GM15510 (cell line): ENCODE measurements around the gene ABHD12B.

Source experiments
- POLR2A ChIP-seq: IDR thresholded peaks from 3 replicates; pipeline ENCODE4 v1.6.1; 2011; ENCODE audit warnings: borderline replicate concordance; ENCODE audit not compliant: insufficient read length; ENCODE audit errors: extremely low read depth

ABHD12B gene

DNA sequence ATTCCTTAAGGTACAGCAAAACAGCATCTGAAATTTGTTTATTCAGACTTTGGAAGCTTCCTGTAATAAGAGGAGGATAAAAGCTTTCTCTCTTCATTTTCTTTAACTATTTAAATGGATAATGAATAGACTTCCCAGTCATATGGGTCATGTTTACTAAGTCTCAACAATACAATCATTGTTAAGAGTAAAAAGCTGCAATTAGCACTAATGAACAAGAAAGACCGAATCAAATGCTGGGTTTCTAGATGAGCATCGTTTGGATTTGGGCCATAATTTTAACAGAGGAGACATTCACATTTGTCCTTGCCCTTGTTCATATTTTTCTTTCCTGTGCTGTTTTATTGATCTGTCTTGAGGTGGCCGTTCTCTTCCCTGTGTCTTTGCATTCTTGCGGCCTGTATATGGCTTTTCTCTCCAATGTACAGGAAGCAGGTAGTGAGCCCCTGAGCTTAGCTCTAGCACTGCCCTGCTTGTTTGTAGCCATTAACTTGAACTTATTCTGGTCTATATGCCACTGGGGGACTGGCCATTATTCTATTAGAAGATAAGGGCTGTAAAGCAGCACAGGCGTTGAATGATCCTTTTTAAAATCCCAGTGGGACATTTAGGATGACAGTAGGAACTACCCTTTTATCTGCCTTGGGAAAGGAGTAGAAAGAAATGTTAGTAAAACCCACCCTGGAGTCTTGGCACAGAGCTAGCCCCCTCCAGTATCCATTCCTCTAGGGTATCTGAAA lies 34.6 kb downstream of the ABHD12B start:
- no peak for TF ChIP-seq POLR2A

DNA sequence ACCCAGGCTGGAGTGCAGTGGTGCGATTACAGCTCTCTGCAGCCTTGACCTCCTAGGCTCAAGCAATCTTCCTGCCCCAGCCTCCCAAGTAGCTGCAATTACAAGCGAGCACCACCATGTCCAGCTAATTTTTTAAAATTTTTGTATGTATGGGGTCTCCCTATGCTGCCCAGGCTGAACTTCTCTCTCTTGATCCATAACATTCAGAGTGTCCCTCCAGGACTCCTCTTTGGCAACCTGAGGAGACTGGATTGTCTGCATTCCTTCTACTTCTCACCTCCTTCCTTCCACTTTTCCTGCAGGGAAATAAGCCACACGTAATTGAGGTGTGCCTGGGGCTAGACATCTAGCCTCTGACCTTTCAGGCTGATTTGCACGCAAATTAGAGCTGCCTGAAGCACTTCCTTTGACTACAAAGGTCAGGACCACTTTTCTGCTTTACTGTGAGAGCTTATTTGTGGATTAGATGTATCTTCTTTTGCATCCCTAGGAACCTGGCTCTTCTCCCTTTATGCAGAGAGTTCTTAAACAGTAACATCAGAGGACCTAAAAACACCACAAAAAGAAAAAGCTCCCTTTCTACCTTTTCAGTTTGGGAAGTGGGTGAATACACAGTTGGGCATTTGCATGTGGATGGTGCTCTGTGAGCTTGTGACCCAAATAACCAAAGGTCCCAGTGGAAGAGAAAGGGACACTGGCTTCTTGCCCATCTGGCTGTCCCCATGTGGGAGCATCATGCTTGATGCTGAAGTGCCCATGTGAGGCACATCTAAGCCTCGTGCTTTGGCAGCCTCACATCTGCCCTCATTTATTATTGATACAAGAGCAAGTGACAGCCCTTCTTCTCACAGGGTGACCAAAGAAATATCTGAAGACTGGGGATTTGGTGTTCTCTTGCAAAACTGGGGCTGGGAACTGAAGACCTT lies 38.9 kb downstream of the ABHD12B start:
- TF ChIP-seq POLR2A = no peak

GRCh38 chr14:50917449-50917848 lies 45.6 kb downstream of the ABHD12B start:
- no peak for TF ChIP-seq POLR2A

DNA sequence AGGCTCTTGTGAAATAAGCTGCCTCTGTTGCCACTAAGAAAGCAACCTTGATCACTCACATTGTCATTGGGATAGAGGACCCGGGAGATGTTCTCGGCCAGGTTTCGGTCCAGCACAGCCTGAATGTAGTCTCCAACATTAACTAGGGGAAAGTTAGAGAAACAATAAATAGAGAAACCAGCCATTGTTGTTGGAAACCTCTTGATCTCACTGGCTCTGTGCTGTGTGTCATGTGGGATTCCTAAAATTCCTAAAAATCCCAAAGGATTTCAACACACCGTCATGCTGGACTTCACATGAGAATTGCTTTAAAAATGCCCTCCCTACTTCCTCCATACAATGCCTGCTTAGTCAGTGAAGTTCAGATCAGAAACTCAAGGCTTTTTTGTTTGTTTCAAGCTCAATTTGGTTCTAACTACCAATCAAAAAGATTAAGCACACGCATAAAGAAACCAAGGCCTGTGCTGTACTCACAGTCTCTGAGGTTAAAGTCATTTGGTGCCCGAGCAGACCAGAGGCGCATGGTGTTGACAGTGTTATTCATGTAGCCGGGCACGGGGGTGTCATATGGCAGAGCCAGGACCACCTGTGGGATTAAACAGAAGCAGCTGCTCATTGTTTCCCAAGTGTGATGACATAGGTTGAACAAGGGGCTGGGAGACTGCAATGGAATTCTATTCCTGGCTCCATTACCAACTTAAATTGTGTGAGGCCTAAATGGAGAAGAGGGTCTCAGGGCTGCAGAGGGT lies 48.8 kb downstream of the ABHD12B start:
- TF ChIP-seq POLR2A = no peak

DNA sequence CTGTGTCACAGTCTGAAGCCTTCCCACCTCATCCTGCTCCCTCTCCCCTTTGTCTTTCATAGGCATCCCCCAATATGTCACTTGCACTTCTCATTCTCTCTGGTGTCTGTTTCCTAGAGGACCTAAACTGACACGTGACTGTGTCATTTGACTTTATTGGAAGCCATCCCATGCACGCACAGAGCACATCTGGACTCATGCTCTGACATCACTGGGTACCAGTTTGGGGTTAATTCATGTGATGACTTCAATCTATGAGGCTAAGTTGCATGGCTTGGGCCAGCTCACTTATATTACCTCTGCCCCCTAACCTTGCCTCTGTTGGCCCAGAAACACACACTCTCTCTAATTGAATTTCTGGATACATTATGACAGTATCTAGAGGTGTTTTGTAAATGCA lies 51.0 kb downstream of the ABHD12B start:
- no peak for TF ChIP-seq POLR2A

GRCh38 chr14:50924236-50924635 lies 52.4 kb downstream of the ABHD12B start:
- no peak for TF ChIP-seq POLR2A

DNA sequence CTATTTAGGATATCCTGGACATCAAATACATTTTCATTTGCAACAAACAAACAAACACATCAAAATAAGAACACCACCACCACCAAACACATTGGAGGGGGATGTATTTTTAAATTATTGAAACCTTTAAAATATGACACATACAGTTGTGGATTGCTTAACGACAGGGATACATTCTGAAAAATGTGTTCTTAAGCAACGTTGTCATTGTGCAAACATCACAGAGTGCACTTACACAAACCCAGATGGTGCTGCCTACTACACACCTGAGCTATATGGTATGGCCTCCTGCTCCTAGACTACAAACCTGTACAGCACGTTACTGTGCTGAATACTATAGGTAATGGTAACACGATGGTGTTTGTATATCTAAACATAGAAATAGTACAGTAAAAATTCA lies 53.0 kb downstream of the ABHD12B start:
- TF ChIP-seq POLR2A = no peak

DNA sequence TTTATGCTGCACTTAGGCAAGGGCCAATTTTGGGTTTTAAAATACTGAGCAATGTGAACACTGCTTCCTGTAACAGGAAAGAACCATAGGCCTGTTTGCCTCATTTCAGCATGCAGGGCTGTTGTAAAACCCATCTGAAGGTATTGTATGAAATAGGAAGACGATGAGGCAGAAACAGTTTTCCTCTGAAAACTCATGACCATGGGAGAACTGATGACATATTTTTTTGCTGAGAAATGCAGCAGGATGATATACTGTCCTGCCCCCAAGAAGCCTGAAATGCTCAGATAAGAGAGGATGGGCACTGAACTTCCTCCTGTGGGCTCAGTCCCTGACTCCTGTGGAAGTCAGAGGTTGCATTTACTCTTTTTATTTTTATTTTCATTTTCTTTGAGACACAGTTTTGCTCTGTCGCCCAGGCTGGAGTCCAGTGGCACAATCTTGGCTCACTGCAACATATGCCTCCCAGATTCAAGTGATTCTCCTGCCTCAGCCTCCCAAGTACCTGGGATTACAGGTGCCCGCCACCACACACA lies 55.1 kb downstream of the ABHD12B start:
- TF ChIP-seq POLR2A = no peak

DNA sequence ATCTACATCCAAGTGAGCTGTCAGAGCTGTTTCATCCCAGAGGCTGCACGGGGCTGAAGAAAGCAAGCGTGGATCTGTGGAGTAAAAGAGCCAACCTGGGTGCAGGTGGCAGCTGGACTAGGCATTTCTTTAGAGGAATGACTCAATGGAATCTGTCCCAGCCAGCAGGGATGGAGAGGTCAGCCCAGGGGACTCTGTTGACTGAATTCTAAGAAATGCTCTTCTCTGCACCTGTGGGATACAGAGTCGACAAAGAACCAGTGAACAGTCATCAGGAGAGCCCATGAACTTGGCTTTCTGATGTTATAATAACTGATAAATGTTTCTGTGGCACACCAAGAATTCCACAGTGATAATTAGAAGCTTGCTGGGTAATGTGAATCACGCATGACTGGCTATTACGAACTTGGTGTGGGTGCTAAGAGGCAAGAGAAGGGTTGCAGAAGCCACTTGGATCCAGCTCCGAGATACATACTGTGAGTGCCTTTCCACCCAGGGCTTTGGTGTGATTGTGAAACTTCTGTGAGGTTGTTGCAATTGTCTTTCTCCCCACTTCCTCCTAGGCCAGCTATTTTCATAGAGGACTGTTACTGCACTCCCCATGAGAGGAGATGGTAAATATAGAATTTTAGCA lies 56.3 kb downstream of the ABHD12B start:
- TF ChIP-seq POLR2A = no peak

DNA sequence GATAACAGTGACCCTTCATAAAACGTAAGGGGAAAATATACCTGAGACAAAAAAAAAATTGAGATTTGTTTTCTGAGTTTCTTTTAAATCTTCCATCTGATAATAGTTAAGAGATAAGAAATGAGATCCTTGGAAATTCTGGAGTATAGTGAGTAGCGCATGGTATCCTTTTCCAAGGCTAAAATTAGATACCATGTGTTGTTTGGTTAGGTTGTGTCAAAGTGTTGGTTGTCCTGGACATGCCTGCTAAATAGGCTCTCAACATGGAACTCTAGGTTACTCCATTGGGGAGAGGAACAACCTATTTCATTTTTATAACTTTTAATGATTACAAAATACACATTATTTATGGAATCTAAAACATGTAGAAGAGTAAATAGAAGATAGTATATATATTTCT lies 57.7 kb downstream of the ABHD12B start:
- no peak for TF ChIP-seq POLR2A

DNA sequence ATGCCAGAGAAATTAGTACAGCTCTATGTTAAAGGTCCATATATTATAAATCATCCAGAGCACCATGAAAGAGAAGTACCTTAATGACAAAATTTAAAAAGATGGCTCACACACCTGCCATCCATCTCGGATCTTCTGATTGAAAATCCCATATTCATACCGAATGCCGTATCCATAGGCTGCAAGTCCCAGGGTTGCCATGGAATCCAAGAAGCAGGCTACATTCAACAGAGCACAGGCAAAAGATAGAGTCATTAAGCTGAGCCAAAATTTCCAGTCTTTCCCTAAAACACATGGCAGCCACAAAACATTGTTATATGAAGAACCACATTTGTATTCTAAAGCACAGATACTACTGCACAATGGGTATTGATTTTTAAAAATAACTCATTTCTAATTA lies 59.7 kb downstream of the ABHD12B start:
- no peak for TF ChIP-seq POLR2A

DNA sequence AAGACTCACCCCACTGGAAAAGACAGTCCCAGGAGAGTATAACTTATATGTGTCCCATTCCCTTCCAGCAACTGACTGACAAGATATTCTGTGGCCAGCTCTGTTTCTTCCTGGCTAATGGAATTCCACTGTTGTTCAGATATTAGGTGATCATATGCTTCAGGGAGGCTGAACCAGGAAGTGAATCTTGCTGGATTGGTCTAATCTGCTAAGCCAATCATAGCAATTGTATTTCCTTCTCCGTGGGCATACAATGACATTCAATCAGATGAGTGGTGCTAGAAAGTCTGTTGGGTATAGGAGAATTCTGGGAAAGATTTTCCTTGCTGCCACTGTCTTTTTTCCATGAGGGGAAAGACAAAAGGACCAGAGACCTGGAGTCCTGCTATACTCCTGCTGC lies 60.3 kb downstream of the ABHD12B start:
- TF ChIP-seq POLR2A = no peak

DNA sequence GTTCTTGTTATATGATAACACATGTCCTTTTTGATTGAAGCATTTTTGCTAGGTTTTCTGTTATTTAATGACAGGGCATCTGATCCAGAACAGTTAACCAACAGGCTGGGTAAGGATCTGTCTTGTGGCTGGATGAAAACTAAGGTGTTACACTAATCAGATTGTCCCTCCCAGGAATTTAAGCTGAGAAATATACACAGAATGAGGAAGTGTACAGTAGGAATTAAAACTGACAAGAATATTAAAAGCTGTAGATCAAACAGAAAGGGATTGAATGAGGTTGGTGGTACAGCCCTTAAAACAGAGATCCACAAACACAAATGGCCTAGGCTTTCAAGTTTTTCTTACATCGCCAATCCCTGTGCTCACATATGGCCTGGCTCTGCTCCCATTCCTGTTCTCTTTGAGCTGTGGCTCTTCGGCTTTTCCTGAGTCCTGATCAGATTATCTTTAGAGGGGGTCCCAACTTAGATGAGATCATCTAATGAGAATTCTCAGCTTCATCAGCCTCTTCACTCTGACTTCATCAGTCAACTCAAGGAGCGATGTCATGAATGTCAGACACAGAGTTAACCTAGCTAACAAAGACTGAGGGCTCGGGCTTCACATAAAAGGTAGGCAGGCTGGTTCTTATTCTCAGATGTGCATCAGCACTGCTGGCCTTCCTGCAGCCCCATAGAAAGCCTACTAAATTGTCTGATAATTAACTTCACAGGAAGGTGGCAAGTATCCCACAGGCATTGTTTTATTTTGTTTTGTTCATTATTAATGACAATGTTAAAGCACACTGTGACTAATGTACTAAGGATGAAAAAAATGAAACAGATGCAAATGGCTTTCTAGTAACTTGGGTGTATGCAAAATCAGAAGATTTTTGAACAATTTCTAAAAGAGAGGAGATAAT lies 61.0 kb downstream of the ABHD12B start:
- no peak for TF ChIP-seq POLR2A
